Liver (tissue), 9 donors: ENCODE measurements around the gene NHSL2. TPM values are rescaled to one million over a fixed set of nuclear protein-coding genes. Genes with fewer than 3 reads are reported as not detected.

ENCODE experiments used
- DNase-seq: peaks from one replicate; pipeline ENCODE4 v3.0.0-alpha.2; 2017; ENCODE audit warnings: low spot score
- H3K27ac ChIP-seq, 2 donors: one replicate each; pipeline ENCODE4 v1.7.0; 2013; ENCODE audit warnings: inconsistent platforms in 2 of 2, low read length in 2 of 2, control low read depth in 1 of 2, low read depth in 1 of 2, mild to moderate bottlenecking in 1 of 2
- H3K27me3 ChIP-seq, 4 donors: one replicate each; pipeline versions ENCODE4 v1.6.1 to v1.7.0; 2013; ENCODE audit warnings: low read length in 3 of 4, inconsistent platforms in 1 of 4, mild to moderate bottlenecking in 1 of 4, moderate library complexity in 1 of 4; ENCODE audit not compliant: control insufficient read depth in 4 of 4, insufficient read depth in 4 of 4
- H3K36me3 ChIP-seq, 4 donors: one replicate each; pipeline versions ENCODE4 v1.6.1 to v1.7.0; 2013; ENCODE audit warnings: low read length in 3 of 4, mild to moderate bottlenecking in 3 of 4, low read depth in 1 of 4, moderate library complexity in 1 of 4; ENCODE audit not compliant: control insufficient read depth in 4 of 4, insufficient read depth in 3 of 4
- H3K4me1 ChIP-seq, 4 donors: one replicate each; pipeline versions ENCODE4 v1.6.1 to v1.7.0; 2013; ENCODE audit warnings: low read length in 3 of 4, mild to moderate bottlenecking in 3 of 4, moderate library complexity in 1 of 4; ENCODE audit not compliant: control insufficient read depth in 4 of 4, insufficient read depth in 4 of 4
- H3K4me3 ChIP-seq, 3 donors: one replicate each; pipeline versions ENCODE4 v1.6.1 to v1.7.0; 2013; ENCODE audit warnings: low read length in 3 of 3, control low read depth in 1 of 3, low read depth in 1 of 3, mild to moderate bottlenecking in 1 of 3
- H3K9ac ChIP-seq, 2 donors: one replicate each; pipeline ENCODE4 v1.7.0; 2013; ENCODE audit warnings: low read length in 2 of 2, mild to moderate bottlenecking in 2 of 2, moderate library complexity in 2 of 2, control low read depth in 1 of 2, low read depth in 1 of 2
- H3K9me3 ChIP-seq, 4 donors: one replicate each; pipeline versions ENCODE4 v1.6.1 to v1.7.0; 2013; ENCODE audit warnings: low read length in 3 of 4; ENCODE audit not compliant: control insufficient read depth in 4 of 4
- EGR1 ChIP-seq, 2 donors: IDR thresholded peaks; 2 replicates each; pipeline ENCODE4 v1.6.1; 2016 to 2018; ENCODE audit warnings: antibody characterized with exemption in 2 of 2, low read depth in 2 of 2
- FOXA1 ChIP-seq: IDR thresholded peaks from 2 replicates; pipeline ENCODE4 v1.6.1; 2016; ENCODE audit warnings: antibody characterized with exemption
- GABPA ChIP-seq, 2 donors: IDR thresholded peaks in 1 of 2; conservative IDR thresholded peaks in 1 of 2; 2 replicates each; pipeline ENCODE4 v1.6.1; 2016; ENCODE audit warnings: antibody characterized with exemption in 2 of 2, mild to moderate bottlenecking in 1 of 2, moderate library complexity in 1 of 2
- HNF4A ChIP-seq, 2 donors: conservative IDR thresholded peaks; 2 replicates each; pipeline ENCODE4 v1.6.1; 2016; ENCODE audit warnings: antibody characterized with exemption in 2 of 2, mild to moderate bottlenecking in 2 of 2
- JUND ChIP-seq, 2 donors: IDR thresholded peaks; 2 replicates each; pipeline ENCODE4 v1.6.1; 2016; ENCODE audit warnings: antibody characterized with exemption in 2 of 2
- NR2F2 ChIP-seq: IDR thresholded peaks from 2 replicates; pipeline ENCODE4 v1.6.1; 2016; ENCODE audit warnings: antibody characterized with exemption
- RAD21 ChIP-seq, 2 donors: IDR thresholded peaks; 2 replicates each; pipeline ENCODE4 v1.6.1; 2016; ENCODE audit warnings: antibody characterized with exemption in 2 of 2, mild to moderate bottlenecking in 2 of 2
- RXRA ChIP-seq, 2 donors: IDR thresholded peaks; 2 replicates each; pipeline ENCODE4 v1.6.1; 2017 to 2018; ENCODE audit warnings: antibody characterized with exemption in 2 of 2, mild to moderate bottlenecking in 1 of 2
- WGBS: extraction: QIAGEN DNeasy Blood & Tissue Kit; methylation state at CpG from one replicate; pipeline ENCODE4 v1.1.7; 2013; 5-methylcytosine and 5-hydroxymethylcytosine counted together
- polyA plus RNA-seq, 2 donors: library from polyadenylated mRNA; stranded (reverse) in 1 of 2; unstranded in 1 of 2; fragments of 200-250 nt in 1 of 2; fragments of >200 nt in 1 of 2; fragmentation: Nextera tagmentation in 1 of 2; extraction: Ambion mirVana in 1 of 2; gene quantifications; one replicate each; pipeline versions ENCODE4 v1.2.1 to v1.2.3, GENCODE V29; 2013 to 2015
- total RNA-seq, 2 donors: library from RNA; depleted of rRNA; stranded (reverse); fragments of >200 nt; gene quantifications; one replicate each; pipeline ENCODE4 v1.2.3, GENCODE V29; 2014
- TF ChIP-seq, protein P1 (sequence below): fragments of 150-350 bp; IDR thresholded peaks from 2 replicates; pipeline ENCODE4 v1.5.1; 2017; ENCODE audit warnings: improper control_type of control experiment, low read depth, low read length; ENCODE audit not compliant: missing input control
- donor health status: healthy.
- donor health status: healthy.
- donor health status: healthy.
- donor health status: healthy.
- donor health status: healthy.

The NHSL2 gene
- total and polyA plus RNA-seq, 4 donors, result 0.45 to 1.3 (median 1.1) TPM

- TF ChIP-seq RAD21 (IDR thresholded peaks at IDR 0.05), result peak in 1 of 2 donors; percentile 9
- no peak for TF ChIP-seq GABPA (IDR thresholded peaks at IDR 0.05 in 1 of 2, conservative IDR thresholded peaks at IDR 0.05 in 1 of 2)
- H3K4me1 ChIP-seq, result peaks cover 0 to 8% (median 2%) of the 10 kb centered on the region in 4 donors
- WGBS, result 17% methylated on average over 3 of the region's 3 CpGs
- no peaks in the 10 kb centered on the region for H3K9me3 ChIP-seq
- no peaks in the 10 kb centered on the region for H3K27me3 ChIP-seq
- H3K9ac ChIP-seq, result no peak overlapping the region
- no peaks in the 10 kb centered on the region for H3K36me3 ChIP-seq
- H3K4me3 ChIP-seq, result no peak overlapping the region
- H3K27ac ChIP-seq, result peak overlapping the region; percentile 9 to 59
- DNase-seq, result no peak
Measured at GRCh38 chrX:72121383-72121782, 210.7 kb downstream of the NHSL2 start.

DNA sequence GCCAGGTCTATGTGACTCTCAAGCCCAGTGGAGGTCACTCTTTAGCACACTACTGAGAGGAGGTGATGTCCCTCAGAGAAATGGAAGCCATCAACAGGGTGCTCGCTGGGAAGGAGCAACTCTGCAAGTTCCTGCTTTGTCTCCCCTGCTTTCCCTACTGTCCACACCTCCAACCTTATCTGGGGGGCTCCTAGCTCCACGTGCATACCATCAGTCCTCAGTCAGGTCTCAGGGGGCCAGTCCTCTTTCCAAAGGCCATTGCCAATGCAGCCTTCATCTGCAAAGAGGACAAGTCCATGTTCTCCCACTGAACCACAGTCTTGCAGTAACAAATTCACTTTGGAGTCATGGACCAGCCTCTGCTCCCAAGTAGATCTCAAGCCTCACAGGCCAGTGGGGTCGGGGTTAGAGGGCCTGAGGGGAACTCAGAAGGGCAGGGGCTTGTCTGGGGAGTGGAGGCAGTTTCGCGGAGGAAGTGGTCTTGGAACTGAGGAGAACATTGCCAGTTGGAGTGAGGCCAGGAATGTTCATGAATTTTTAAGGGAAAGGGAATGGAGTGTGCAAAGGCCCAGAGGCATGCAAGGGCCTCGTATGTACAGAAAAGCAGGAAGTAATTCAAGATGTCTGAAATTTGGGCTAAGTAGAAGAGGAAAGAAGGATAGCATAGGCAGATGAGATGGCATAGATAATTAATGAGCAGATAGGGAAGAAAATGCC, 212.1 kb downstream of the NHSL2 start:
- TF ChIP-seq EGR1 (IDR thresholded peaks at IDR 0.05; ENCODE audit: low read depth in 2 of 2) (no peak), NR2F2 (no peak)
- TF ChIP-seq, protein P1, sequence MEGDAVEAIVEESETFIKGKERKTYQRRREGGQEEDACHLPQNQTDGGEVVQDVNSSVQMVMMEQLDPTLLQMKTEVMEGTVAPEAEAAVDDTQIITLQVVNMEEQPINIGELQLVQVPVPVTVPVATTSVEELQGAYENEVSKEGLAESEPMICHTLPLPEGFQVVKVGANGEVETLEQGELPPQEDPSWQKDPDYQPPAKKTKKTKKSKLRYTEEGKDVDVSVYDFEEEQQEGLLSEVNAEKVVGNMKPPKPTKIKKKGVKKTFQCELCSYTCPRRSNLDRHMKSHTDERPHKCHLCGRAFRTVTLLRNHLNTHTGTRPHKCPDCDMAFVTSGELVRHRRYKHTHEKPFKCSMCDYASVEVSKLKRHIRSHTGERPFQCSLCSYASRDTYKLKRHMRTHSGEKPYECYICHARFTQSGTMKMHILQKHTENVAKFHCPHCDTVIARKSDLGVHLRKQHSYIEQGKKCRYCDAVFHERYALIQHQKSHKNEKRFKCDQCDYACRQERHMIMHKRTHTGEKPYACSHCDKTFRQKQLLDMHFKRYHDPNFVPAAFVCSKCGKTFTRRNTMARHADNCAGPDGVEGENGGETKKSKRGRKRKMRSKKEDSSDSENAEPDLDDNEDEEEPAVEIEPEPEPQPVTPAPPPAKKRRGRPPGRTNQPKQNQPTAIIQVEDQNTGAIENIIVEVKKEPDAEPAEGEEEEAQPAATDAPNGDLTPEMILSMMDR, result no peak
- H3K4me1 ChIP-seq, result peaks cover 0 to 15% (median 5%) of the 10 kb centered on the region in 4 donors
- no peaks in the 10 kb centered on the region for H3K9me3 ChIP-seq
- H3K27me3 ChIP-seq, result no peaks in the 10 kb centered on the region
- no peak overlapping the region for H3K4me3 ChIP-seq
- H3K27ac ChIP-seq, result no peak overlapping the region
- no peak for DNase-seq
- WGBS, result 85% methylated on average over 6 of the region's 6 CpGs
- H3K9ac ChIP-seq, result no peak overlapping the region
- no peaks in the 10 kb centered on the region for H3K36me3 ChIP-seq

DNA sequence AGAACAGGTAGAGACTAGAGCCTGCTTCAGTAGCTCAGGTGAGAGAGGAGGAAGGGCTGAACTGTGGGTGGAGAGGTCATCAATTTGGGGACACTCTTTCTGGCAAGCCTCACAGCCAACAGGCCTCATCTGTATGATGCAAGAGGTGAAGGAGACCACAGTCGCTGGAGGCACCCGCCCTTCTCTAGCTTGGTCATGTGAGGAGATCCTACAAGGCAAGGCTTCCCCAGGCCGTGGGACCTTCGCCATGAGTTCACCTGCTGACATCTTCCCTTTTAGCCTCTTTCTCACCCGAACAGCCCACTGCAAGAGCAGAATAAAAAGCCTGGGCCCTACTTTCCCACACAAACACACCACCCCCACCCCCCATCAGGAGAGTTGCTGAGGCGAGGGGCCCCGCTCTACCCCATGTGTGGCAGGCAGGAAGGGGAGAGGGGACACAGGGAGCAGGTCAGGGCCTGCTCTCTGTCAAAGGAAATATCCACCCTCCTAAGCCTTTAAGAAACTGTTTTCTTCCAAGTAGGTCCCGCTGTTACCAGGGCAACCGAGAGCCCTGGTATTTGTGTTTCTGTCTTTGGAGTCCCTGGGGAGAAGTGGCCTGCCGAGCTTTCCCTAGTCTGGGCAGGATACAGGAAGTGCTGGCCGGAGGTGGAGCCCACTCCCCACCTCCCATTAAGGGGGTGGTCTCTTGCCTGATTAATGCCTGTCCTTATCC, 213.0 kb downstream of the NHSL2 start:
- TF ChIP-seq FOXA1 (no peak), JUND (IDR thresholded peaks at IDR 0.05) (no peak), HNF4A (conservative IDR thresholded peaks at IDR 0.05) (no peak), NR2F2 (peak; percentile 41), RXRA (IDR thresholded peaks at IDR 0.05) (no peak)
- no peak for DNase-seq
- no peaks in the 10 kb centered on the region for H3K27me3 ChIP-seq
- 70% methylated on average over 11 of the region's 11 CpGs for WGBS
- H3K36me3 ChIP-seq, result no peaks in the 10 kb centered on the region
- peaks cover under 1 to 22% (median 6%) of the 10 kb centered on the region in 4 donors for H3K4me1 ChIP-seq
- no peak overlapping the region for H3K9ac ChIP-seq
- H3K27ac ChIP-seq, result peak overlapping the region in 1 of 2 donors; percentile 46
- H3K9me3 ChIP-seq, result no peaks in the 10 kb centered on the region
- no peak overlapping the region for H3K4me3 ChIP-seq
